Activated CD4-positive, alpha-beta T cell treated with anti-CD3 and anti-CD28 coated beads, Interleukin-10, Interleukin-2, amounts not matched to agents 100 ng/mL and 50 ng/mL, durations not matched to agents 16 hours and 8 hours (primary cell): Measurements from ENCODE around the gene ADORA1.

Experiments
- DNase-seq: peaks from one replicate; pipeline ENCODE4 v3.0.0-alpha.2; 2020

Gene ADORA1

GRCh38 chr1:203175827-203176241, 48.3 kb downstream of the ADORA1 start:
- DNase-seq, result no peak

DNA sequence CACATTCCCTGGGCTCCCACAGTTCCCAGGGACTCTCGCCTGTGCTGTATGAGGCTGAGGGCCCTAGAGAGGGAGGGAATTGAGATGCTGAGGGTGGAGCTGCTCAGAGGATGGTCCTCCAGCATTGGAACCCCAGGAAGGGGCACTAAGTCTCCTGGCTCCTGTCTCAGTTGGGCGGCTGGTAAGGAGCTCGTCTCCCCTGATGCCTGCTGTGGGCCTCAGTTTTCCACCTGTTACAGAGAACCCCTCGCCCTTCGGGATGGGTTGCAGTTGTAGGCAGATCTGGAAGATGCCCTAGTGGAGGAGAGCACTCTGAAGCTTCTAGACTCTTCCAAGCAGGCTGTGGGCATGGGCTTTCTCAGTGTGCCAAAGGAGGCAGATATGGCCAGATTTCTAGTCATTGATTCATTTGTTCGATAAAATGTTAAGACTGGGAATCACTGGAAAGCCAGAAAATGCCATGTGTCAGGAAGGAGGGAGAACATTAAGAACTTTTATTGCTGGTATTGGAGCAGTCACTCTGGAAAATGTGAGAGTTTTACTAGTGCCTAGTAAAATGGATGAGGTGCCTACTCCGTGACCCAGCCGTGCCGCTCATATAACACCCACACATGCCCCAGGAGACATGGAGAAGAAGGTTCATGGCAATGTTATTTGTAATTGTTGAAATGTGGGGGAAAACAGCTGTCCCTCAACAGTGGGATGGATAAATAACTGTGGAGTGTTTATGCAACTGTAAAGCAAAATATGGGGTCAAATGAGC, 48.9 kb downstream of the ADORA1 start:
- no peak for DNase-seq

GRCh38 chr1:203177036-203177405, 49.5 kb downstream of the ADORA1 start:
- DNase-seq, result no peak

DNA sequence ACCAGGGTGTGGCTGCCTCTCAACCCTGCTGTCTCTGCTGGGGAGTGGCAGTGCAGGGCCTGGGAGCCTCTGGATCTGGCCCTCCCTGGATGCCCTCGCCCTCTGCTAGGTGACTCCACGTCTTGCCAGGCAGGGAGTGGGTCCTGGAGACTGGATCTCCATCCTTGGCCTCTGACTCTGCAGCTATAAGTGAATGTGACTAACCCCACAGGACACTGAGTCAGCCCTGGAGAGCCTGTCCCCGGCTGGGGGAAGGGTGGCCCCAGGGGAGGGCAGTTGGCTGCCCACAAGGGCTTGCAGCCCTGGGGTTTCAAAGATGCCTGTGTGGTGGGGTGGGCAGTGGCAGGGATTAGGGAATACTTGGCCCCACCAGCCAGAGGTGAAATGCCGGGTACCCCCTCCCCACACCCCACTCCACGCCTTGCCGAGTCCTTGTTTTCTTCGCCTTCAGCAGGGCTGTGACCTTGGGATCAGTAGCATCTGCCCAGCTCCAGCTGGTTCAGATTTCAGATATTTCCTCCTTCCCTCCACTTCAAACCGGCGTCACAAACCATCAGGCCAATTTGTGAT, 50.0 kb downstream of the ADORA1 start:
- no peak for DNase-seq

GRCh38 chr1:203178083-203178482, 50.6 kb downstream of the ADORA1 start:
- no peak for DNase-seq

GRCh38 chr1:203178821-203179666, 51.5 kb downstream of the ADORA1 start:
- no peak for DNase-seq

DNA sequence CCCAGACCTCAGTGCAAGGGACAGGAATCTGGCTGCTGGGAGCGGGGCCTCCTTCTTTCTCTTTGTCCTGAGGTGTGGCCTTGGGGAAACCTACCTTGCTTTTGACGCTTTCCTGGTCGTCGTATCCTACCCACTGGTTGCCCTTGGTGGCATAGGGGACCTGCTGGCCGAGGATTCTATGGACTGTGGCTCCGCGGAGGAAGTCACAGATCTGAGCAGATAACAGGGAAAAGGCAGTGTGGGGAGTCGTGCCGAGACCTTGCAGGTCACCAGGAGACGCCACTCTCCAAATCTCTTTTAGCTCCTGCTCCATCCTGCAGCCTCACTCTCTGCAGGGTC, 52.1 kb downstream of the ADORA1 start:
- DNase-seq, result no peak

DNA sequence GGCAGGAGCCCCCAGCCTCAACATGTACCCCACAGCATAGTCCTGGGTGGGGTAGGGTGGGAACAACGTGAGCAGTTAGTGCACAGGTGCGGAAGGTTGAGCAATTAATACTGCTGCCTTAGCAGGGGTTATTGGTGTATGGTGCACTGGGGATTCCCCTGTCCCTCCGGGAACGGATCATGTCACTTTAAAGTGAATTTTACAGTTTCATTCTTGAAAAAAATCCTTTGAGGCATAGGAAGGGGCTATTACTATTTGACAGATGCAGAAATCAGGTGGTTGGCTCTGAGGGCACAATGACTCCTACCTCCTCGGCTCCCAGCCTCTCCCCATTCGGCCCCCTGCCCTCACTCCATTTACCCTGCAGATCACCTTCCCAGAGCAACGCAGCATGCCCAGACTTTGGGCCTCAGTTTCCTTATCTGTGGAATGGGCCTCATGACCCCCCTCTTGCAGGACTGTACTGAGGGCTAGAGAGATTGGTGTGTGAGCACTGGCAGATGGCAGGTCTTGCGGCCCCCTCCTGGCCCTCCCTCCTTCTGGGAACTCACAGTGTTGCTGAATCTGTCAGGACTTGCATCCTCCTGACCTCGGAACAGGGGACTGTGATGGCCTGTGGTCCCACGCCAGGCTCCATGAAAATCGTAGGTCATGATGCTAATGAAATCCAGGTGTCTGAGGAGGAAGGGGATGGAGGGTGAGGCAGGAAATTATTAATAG, 53.2 kb downstream of the ADORA1 start:
- DNase-seq, result no peak

GRCh38 chr1:203181586-203182386, 54.3 kb downstream of the ADORA1 start:
- DNase-seq, result no peak

DNA sequence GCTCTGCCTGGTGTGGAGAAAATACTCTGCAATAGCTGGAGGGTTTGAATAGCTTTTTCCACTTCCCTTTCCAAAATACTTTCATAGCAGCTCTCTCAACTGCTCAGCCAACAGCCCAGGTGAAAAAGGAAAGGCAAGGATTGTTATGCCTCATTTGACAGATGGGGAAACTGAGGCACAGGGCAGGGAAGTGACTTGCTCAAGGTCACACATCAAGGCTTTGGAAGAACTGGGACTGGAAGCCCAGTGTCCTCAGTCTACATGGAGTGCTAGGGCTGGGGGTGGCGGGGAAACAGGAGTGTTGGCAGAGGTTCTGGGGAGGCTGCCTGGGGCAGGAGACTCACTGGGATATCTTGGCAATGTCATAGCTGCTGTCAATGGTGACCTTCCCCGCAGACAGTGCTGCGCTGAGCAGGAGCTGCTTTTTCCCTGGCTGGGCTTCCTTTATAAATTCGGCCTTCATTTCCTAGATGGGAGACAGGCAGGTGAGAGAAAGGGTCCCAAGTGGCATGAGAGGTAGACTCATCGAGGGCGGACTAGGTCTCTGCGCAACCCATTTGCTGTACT, 54.9 kb downstream of the ADORA1 start:
- no peak for DNase-seq

- no peak for DNase-seq
Observed at GRCh38 chr1:203183828-203184227, 56.3 kb downstream of the ADORA1 start.

GRCh38 chr1:203184467-203184866, 56.9 kb downstream of the ADORA1 start:
- DNase-seq, result no peak

DNA sequence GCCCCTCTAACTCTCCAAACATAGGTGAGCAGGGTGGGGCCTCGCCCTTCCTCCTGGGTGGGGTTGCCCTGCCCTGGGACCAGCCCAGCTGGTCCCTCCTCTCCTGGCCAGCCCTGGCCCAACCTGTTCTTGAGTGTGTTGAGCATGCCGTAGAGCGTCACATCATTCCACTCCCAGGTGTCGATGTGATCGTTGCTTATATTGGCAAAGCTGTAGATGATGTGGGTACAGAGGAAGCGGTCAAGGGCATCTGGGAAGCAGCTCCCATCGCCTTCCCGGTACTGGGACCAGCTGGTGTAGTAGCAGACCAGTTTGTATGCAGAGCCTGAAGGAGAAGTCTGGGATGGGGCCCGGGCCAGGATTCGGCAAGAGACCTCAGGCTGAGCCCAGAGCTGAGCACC, 57.5 kb downstream of the ADORA1 start:
- DNase-seq, result no peak

- DNase-seq, result no peak
Observed at GRCh38 chr1:203185585-203185984, 58.1 kb downstream of the ADORA1 start.

GRCh38 chr1:203186091-203186445, 58.5 kb downstream of the ADORA1 start:
- no peak for DNase-seq

DNA sequence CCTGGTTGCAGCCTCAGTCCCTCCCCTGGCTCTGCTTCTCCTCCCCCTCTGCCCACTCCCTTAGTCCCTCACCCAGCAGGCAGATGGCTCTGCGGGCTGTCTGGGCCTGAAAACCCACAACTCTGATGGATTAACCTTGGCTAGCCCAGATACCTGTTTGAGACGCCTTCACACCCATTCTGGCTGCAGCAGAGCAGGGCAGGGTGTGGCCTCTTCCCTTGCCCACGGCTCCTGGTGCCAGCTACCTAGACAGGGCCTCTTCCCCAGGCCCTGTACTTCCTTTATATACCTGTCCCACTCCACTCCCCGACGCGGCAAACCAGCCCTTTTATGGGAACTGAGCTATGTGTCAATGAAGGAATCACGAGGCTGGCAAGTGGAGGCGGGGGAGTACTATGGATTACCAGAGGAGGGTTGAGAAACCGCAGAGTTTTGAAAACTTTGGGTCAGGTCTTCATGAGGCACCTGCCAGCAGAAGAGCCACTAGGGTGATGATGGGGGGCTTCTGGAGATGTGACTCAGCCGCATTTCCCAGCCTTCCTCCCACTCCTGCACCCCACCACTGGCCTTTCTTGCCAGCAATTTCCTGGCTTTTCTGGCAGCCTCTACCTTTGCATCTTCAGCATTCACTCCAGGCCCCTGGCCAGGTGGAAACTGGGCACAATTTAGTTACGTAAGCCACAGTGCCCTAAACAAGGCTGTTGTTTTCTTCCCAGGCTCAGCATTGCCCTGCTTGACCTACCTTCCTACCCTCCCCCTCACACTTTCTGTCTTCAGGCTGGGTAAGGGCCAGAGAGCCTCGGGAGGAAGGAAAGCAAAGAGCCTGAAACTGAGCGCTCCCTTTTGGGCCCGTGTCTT, 59.1 kb downstream of the ADORA1 start, which contains the start of gene CHI3L1:
Gene CHI3L1 (minus strand): TSS at position 259 of the 858 bp plus-strand sequence. CDS start 81 bp downstream, at position 178.
- no peak for DNase-seq

DNA sequence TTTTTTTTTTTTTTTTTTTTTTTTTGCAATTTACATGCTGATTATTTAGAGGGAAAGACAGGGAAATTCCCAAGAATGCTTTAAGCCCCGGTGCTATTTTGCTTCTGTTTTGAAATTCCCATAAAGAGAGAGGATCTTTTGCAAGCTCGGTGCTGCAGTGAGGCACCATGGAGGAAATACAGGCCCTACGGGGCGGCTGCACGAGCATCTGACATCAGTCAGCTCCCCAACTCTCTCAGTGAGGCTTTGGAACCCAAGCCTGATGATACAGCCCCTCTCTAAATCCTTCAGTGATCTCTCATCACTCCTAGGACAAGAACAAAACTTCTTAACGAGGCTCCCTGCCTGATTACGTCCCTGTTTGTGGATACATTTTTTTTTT, 59.8 kb downstream of the ADORA1 start:
- DNase-seq, result no peak

DNA sequence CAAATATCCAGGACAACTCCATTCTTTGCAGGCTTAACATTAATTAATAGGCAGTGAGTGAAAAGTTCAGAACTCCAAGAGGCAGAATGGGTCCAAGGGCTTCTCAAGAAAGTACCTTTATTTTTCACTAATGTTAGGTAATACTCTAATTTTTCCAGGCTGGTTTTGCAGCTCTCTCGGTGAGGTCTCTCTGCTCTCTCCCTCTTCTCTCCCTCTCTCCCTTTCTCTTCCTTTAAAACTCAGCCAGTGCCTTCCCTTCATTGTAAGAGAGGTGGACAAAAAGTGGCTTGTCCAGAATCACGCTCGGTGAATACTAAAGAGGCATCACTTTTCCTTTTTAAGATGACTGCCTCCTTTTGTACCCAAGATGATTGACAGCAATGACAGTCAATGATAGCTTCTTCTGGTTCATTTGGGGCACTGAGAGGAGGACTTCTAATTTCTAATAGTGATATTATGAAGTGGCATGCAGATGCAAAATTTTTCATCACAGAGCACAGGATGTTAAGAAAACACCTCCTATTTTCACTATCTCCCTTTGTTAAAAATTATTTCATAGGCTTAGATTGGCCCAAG, 60.3 kb downstream of the ADORA1 start:
- DNase-seq, result no peak

DNA sequence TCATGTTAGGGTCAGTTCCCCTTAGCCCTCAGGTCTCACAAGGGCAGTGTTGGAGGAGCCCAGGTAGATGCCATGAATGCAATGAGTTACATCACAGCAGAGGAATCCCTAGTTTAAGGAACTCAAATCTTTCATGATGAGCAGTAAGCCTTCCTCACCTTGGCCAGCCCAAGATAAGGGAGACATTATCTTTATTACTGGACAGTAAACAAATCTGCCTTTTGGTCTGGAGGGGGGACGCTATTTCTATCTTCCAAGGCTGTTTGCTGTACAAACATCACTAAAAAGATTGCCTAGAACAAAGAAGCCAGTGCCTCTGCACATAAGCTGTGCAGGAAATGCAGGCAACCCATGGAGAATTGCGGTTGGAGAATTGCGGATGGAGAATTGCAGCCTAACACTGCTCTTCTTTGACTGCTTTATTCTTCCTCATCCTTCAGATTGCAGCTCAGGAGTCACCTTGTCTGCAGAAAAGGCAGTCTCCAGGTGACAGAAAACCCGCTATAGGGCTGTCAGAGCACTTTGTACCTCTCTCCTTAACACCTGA, 61.2 kb downstream of the ADORA1 start:
- no peak for DNase-seq

DNA sequence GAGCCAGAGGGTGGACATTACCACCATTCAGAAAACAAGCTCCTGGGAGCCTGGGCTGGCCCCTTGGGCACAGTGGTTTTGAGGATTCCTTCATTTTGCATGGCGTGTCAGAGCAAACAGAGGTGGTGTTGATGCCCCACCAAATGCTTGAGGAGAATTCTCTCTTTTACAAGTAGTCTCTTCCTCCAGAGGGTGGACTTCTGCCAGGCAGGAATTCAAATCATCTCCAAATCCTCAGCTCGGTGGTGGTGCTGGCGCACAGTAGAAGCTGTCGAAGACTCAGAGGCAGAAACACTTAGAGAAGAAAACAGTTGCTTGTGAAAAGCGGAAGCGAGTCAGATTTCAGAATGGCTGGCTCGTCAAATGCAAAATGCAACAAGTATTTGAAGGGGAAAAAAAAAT, 62.4 kb downstream of the ADORA1 start:
- DNase-seq, result no peak

- no peak for DNase-seq
Observed at GRCh38 chr1:203190949-203191348, 63.4 kb downstream of the ADORA1 start.
